A549 (cell line): Measurements from ENCODE around the gene MMD. TPM values are rescaled to one million over a fixed set of nuclear protein-coding genes. Genes with fewer than 3 reads are reported as not detected.

Experiments
- ATAC-seq, 2 experiments: fragments of 200-7000 bp in 1 of 2; fragments of >200 bp in 1 of 2; cut with Nextera tagmentation in 1 of 2; cut with Tn5 transposase in 1 of 2; 3 replicates each; pipeline versions ENCODE4 v1.8.0 to v1.9.1; 2018 to 2020; ENCODE audit warnings: mild to moderate bottlenecking in 1 of 2, moderate library complexity in 1 of 2
- CTCF ChIA-PET: fragments of 300-600 bp; sonication (Branson Sonifier 250); formaldehyde crosslinking; extraction: SDS; loops from one replicate; lab custom pipeline; 2021; ENCODE audit warnings: antibody characterized with exemption, inconsistent platforms; lab: Yijun Ruan, JAX
- POLR2A ChIA-PET: fragments of 350-600 bp; formaldehyde crosslinking; extraction: SDS; loops from one replicate; lab custom pipeline; 2021; ENCODE audit warnings: antibody characterized with exemption, inconsistent platforms; lab: Yijun Ruan, JAX
- DNase-seq, 2 experiments: peaks; one replicate each; pipeline versions ENCODE4 v3.0.0 to v3.0.0-alpha.2; 2011 to 2016; ENCODE audit warnings: low read depth in 1 of 2, low spot score in 1 of 2
- FAIRE-seq: peaks from 2 replicates; lab custom pipeline; 2011; peaks lifted over from hg19 to GRCh38; lab: Jason Lieb, UNC
- H3K27ac ChIP-seq, 2 experiments: fragments of >200 bp; sonication (Bioruptor Twin); formaldehyde crosslinking; 3 replicates each; pipeline ENCODE4 v1.5.1; 2016 to 2017
- H3K4me1 ChIP-seq: fragments of >200 bp; sonication (Bioruptor Twin); formaldehyde crosslinking; 3 replicates; pipeline ENCODE4 v1.6.1; 2016
- H3K4me2 ChIP-seq: fragments of >200 bp; sonication (Bioruptor Twin); formaldehyde crosslinking; 3 replicates; pipeline ENCODE4 v1.6.1; 2016
- H3K4me3 ChIP-seq: fragments of >200 bp; sonication (Bioruptor Twin); formaldehyde crosslinking; 3 replicates; pipeline ENCODE4 v1.5.1; 2016
- H3K9me3 ChIP-seq: fragments of >200 bp; sonication (Bioruptor Twin); formaldehyde crosslinking; 3 replicates; pipeline ENCODE4 v1.6.1; 2016
- BCL3 ChIP-seq: fragments of >200 bp; sonication (Bioruptor Twin); formaldehyde crosslinking; IDR thresholded peaks from 3 replicates; pipeline ENCODE4 v1.6.1; 2016
- CEBPB ChIP-seq, 2 experiments: fragments of >200 bp in 1 of 2; sonication (Bioruptor Twin) in 1 of 2; formaldehyde crosslinking in 1 of 2; IDR thresholded peaks; 2 replicates each; pipeline ENCODE4 v1.6.1; 2012 to 2016
- CHD2 ChIP-seq: fragments of 150-350 bp; IDR thresholded peaks from 2 replicates; pipeline ENCODE4 v1.6.1; 2014; ENCODE audit warnings: low read length; ENCODE audit not compliant: partially characterized antibody
- CHD4 ChIP-seq: fragments of 200-600 bp; sonication (generic); IDR thresholded peaks from 2 replicates; pipeline ENCODE4 v1.6.1; 2016; ENCODE audit warnings: antibody characterized with exemption, mild to moderate bottlenecking, borderline replicate concordance
- EHF ChIP-seq: fragments of 250-450 bp; sonication (Bioruptor Pico); IDR thresholded peaks from 2 replicates; pipeline ENCODE4 v1.5.0; 2020; ENCODE audit warnings: mild to moderate bottlenecking
- EHMT2 ChIP-seq: fragments of 200-600 bp; sonication (generic); IDR thresholded peaks from 2 replicates; pipeline ENCODE4 v1.6.1; 2016; ENCODE audit warnings: antibody characterized with exemption, low read depth, mild to moderate bottlenecking, moderate library complexity
- EP300 ChIP-seq, 2 experiments: fragments of >200 bp; sonication (Bioruptor Twin); formaldehyde crosslinking; IDR thresholded peaks; 2 replicates in 1 of 2; 3 replicates in 1 of 2; pipeline ENCODE4 v1.6.1; 2016 to 2017
- FOSB ChIP-seq: fragments of 250-450 bp; sonication (Bioruptor Pico); IDR thresholded peaks from 2 replicates; pipeline ENCODE4 v1.5.0; 2020; ENCODE audit warnings: mild to moderate bottlenecking, moderate library complexity
- FOSL2 ChIP-seq, 2 experiments: fragments of 450-650 bp in 1 of 2; fragments of >200 bp in 1 of 2; sonication (Bioruptor Twin) in 1 of 2; formaldehyde crosslinking; IDR thresholded peaks; 2 replicates each; pipeline versions ENCODE4 v1.5.0 to v1.6.1; 2016 to 2020; ENCODE audit warnings: mild to moderate bottlenecking in 1 of 2, moderate library complexity in 1 of 2
- HDAC2 ChIP-seq: fragments of 200-600 bp; sonication (generic); IDR thresholded peaks from 2 replicates; pipeline ENCODE4 v1.6.1; 2016
- HEYL ChIP-seq: fragments of 250-450 bp; sonication (Bioruptor Pico); IDR thresholded peaks from 2 replicates; pipeline ENCODE4 v1.8.0; 2021; ENCODE audit warnings: mild to moderate bottlenecking, moderate library complexity
- HMGXB4 ChIP-seq: fragments of 250-450 bp; sonication (Bioruptor Pico); IDR thresholded peaks from 2 replicates; pipeline ENCODE4 v1.5.0; 2021; ENCODE audit warnings: mild to moderate bottlenecking, moderate library complexity, borderline replicate concordance
- HOXB13 ChIP-seq: fragments of 250-450 bp; sonication (Bioruptor Pico); IDR thresholded peaks from 2 replicates; pipeline ENCODE4 v1.5.0; 2020; ENCODE audit warnings: low read depth, mild to moderate bottlenecking, moderate library complexity
- MAX ChIP-seq: IDR thresholded peaks from 2 replicates; pipeline ENCODE4 v1.6.1; 2012
- MAZ ChIP-seq: fragments of 150-350 bp; IDR thresholded peaks from 2 replicates; pipeline ENCODE4 v1.6.1; 2014; ENCODE audit warnings: antibody characterized with exemption, low read depth, low read length, borderline replicate concordance
- NR3C1 ChIP-seq: fragments of >200 bp; sonication (Bioruptor Twin); formaldehyde crosslinking; IDR thresholded peaks from 3 replicates; pipeline ENCODE4 v1.6.1; 2017
- PHF8 ChIP-seq: fragments of 200-600 bp; sonication (generic); IDR thresholded peaks from 2 replicates; pipeline ENCODE4 v1.6.1; 2016; ENCODE audit warnings: low read depth, mild to moderate bottlenecking, antibody characterized with exemption, moderate library complexity, borderline replicate concordance
- POLR2A ChIP-seq: IDR thresholded peaks from 2 replicates; pipeline ENCODE4 v1.6.1; 2012; ENCODE audit warnings: mild to moderate bottlenecking, low read length
- RARB ChIP-seq: fragments of 250-450 bp; sonication (Bioruptor Pico); IDR thresholded peaks from 2 replicates; pipeline ENCODE4 v1.8.0; 2021; ENCODE audit warnings: mild to moderate bottlenecking, moderate library complexity
- RCOR1 ChIP-seq: fragments of 150-350 bp; IDR thresholded peaks from 2 replicates; pipeline ENCODE4 v1.6.1; 2014; ENCODE audit warnings: antibody characterized with exemption, low read length, low read depth
- TP53 ChIP-seq: fragments of 250-450 bp; sonication (Bioruptor Pico); IDR thresholded peaks from 2 replicates; pipeline ENCODE4 v1.5.0; 2021; ENCODE audit warnings: mild to moderate bottlenecking, moderate library complexity
- ZC3H11A ChIP-seq: fragments of 450-650 bp; IDR thresholded peaks from 2 replicates; pipeline ENCODE4 v1.6.1; 2014; ENCODE audit warnings: antibody characterized with exemption, mild to moderate bottlenecking
- ZFP36 ChIP-seq: fragments of 450-650 bp; IDR thresholded peaks from 2 replicates; pipeline ENCODE4 v1.6.1; 2014; ENCODE audit warnings: borderline replicate concordance; ENCODE audit not compliant: partially characterized antibody
- WGBS: methylation state at CpG from one replicate; pipeline ENCODE4 v1.1.6; 2017; ENCODE audit errors: missing lambda C conversion rate; 5-methylcytosine and 5-hydroxymethylcytosine counted together
- polyA plus RNA-seq, 4 experiments: library from polyadenylated mRNA; depleted of rRNA in 3 of 4; stranded (reverse); fragments of >200 nt; fragmentation: RNase III in 1 of 4; extraction: RNeasy Plus Mini Kit Qiagen cat#74134 plus additional on column Dnase treatment in 1 of 4; gene quantifications; 2 replicates in 3 of 4; 3 replicates in 1 of 4; pipeline ENCODE4 v1.2.3, GENCODE V29; 2011 to 2017

Gene MMD
- polyA plus RNA-seq, 2 of the 4 experiments (the other 2 are of a cell fraction): 22.5 to 54.7 TPM

GRCh38 chr17:55420067-55420775 is 1.4 kb downstream of the MMD start:
- CTCF ChIA-PET: interaction anchor here (0.9 to 1.7 kb wide), 6 partner anchors 13 to 92 kb away, joined by 3 to 7 read pairs (median 4); no protein-coding TSS in a partner anchor
- Histone ChIP-seq H3K4me1 (peaks cover 23% of the 10 kb centered on the region), H3K4me2 (peak overlapping the region; percentile 88), H3K4me3 (peak overlapping the region; percentile 73), H3K27ac (peak overlapping the region; percentile 86 to 92), H3K9me3 (peaks cover 10% of the 10 kb centered on the region)
- ATAC-seq (no peak), DNase-seq (no peak), FAIRE-seq (no peak)
- TF ChIP-seq EHMT2: no peak
- no peak for TF ChIP-seq TP53 (CRISPR knock-in tag)
- no peak for TF ChIP-seq POLR2A
- TF ChIP-seq FOSL2 (IDR thresholded peaks at IDR 0.05): no peak
- no peak for TF ChIP-seq FOSL2 (CRISPR knock-in tag; IDR thresholded peaks at IDR 0.05)
- no peak for TF ChIP-seq RCOR1
- no peak for TF ChIP-seq ZFP36
- no peak for TF ChIP-seq CHD4
- TF ChIP-seq HOXB13 (CRISPR knock-in tag): no peak
- 57% methylated on average over 6 of the region's 6 CpGs for WGBS
- POLR2A ChIA-PET: interaction anchor here (1.3 to 2.4 kb wide), 4 partner anchors 13 to 182 kb away, joined by 4 to 23 read pairs (median 6); no protein-coding TSS in a partner anchor

DNA sequence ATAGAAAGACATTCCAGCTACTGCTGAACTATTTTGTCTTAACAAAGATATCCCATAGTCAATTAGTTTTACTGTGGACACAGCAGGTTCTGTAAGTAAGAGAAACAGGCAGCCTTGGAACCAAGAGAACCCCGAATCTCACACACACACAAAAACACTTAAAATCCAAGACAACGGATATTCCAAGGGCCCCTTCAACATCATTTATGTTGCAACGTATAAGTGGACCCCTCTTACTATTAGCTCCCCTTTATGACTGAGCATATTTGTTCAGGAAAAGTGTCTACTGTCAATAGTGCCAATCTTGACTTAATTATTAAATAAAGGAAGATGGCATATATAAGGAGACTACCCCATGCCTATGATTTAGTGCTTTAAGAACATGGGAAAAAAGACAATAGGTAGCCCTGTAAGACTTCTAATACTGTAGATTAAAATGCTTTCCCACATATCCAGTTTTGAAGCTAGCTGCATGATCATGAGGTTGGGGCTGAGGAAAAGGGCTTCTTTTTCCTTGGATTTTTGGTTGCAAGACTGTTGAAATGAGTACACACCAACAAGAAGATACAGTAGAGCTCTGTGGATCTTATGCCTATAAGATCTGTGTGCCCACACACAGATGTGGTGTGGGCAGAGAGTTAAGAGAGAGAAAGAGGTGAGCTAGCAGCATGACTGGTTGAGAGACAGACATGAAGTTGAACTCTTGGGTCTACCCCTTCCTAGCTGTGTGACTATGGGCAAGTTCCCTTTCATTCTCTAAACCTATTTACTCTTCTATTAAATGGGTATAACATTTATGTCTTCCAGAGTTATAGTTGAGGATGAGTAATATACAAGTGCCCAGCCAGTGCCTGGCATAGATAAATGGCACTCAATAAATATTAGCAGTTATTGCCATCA is 3.0 kb downstream of the MMD start:
- no peak overlapping the region for H3K27ac ChIP-seq
- 83% methylated on average over 3 of the region's 3 CpGs for WGBS
- no peak overlapping the region for H3K4me3 ChIP-seq
- no peak for DNase-seq
- H3K4me1 ChIP-seq: peaks cover 23% of the 10 kb centered on the region
- peaks cover 10% of the 10 kb centered on the region for H3K9me3 ChIP-seq
- no peak overlapping the region for H3K4me2 ChIP-seq
- CTCF ChIA-PET: interaction anchor here (1.0 to 2.0 kb wide), 6 partner anchors 10 to 426 kb away, joined by 3 to 7 read pairs (median 4); no protein-coding TSS in a partner anchor
- no peak for FAIRE-seq
- no peak for ATAC-seq
- TF ChIP-seq ZC3H11A: no peak
- TF ChIP-seq MAZ: no peak
- no peak for TF ChIP-seq FOSL2 (IDR thresholded peaks at IDR 0.05)
- TF ChIP-seq FOSL2 (CRISPR knock-in tag; IDR thresholded peaks at IDR 0.05): no peak
- TF ChIP-seq RCOR1: no peak
- TF ChIP-seq FOSB (CRISPR knock-in tag): no peak
- no peak for TF ChIP-seq BCL3
- TF ChIP-seq HEYL (CRISPR knock-in tag): no peak
- TF ChIP-seq RARB: no peak
- no peak for TF ChIP-seq EHF (CRISPR knock-in tag)
- TF ChIP-seq NR3C1: no peak
- TF ChIP-seq PHF8: no peak
- no peak for TF ChIP-seq CHD2
- no peak for TF ChIP-seq POLR2A
- no peak for TF ChIP-seq HMGXB4 (CRISPR knock-in tag)
- TF ChIP-seq EP300 (IDR thresholded peaks at IDR 0.05): no peak
- no peak for TF ChIP-seq CEBPB (IDR thresholded peaks at IDR 0.05)
- no peak for TF ChIP-seq HDAC2
- no peak for TF ChIP-seq MAX
- POLR2A ChIA-PET: no interaction called here
